ENCODE measurements around the gene MYO9A. TPM values are rescaled to one million over a fixed set of nuclear protein-coding genes. Genes with fewer than 3 reads are reported as not detected.
A peak's percentile ranks its signal among the peaks of the same experiment; 100 is the strongest.

Gene MYO9A
- total RNA-seq, 1 experiment from 2014 or later, result 34.0 TPM

GRCh38 chr15:72160696-72161245, 42.8 kb upstream of the MYO9A start:
- BruUV-seq (replicated peaks), result no TSS peak
- Histone ChIP-seq H3K4me1 (replicated peaks; ENCODE audit: insufficient read depth) (peaks cover 14% of the 10 kb centered on the region), H3F3A (ENCODE audit: insufficient read depth, low read depth) (peaks cover 5% of the 10 kb centered on the region; the same call in 1 of the 2 replicates), H3K4me2 (no peak overlapping the region), H3K27ac (no peak overlapping the region), H3K36me3 (ENCODE audit: low read depth) (peaks cover 7% of the 10 kb centered on the region), H3K4me3 (no peak overlapping the region), H3K79me2 (ENCODE audit: low read depth) (peaks cover 4% of the 10 kb centered on the region; the same call in 1 of the 2 replicates), H3K9me3 (ENCODE audit: insufficient read depth, low read depth) (no peaks in the 10 kb centered on the region), H3K27me3 (ENCODE audit: insufficient read depth, low read depth) (no peaks in the 10 kb centered on the region), H4K20me1 (ENCODE audit: insufficient read depth) (no peaks in the 10 kb centered on the region), H2AFZ (no peak overlapping the region), H3K9me2 (ENCODE audit: insufficient read depth) (no peaks in the 10 kb centered on the region)
- DNase-seq, result no peak
- ChIA-PET CTCF (no interaction called here), POLR2A (ENCODE audit: unreplicated experiment) (no interaction called here)
- TF ChIP-seq EZH2 (IDR thresholded peaks at IDR 0.05; ENCODE audit: low read depth), result no peak
- TF ChIP-seq, protein P1, sequence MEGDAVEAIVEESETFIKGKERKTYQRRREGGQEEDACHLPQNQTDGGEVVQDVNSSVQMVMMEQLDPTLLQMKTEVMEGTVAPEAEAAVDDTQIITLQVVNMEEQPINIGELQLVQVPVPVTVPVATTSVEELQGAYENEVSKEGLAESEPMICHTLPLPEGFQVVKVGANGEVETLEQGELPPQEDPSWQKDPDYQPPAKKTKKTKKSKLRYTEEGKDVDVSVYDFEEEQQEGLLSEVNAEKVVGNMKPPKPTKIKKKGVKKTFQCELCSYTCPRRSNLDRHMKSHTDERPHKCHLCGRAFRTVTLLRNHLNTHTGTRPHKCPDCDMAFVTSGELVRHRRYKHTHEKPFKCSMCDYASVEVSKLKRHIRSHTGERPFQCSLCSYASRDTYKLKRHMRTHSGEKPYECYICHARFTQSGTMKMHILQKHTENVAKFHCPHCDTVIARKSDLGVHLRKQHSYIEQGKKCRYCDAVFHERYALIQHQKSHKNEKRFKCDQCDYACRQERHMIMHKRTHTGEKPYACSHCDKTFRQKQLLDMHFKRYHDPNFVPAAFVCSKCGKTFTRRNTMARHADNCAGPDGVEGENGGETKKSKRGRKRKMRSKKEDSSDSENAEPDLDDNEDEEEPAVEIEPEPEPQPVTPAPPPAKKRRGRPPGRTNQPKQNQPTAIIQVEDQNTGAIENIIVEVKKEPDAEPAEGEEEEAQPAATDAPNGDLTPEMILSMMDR (conservative IDR thresholded peaks at IDR 0.05), result no peak
- intact Hi-C loops (cut with micrococcal nuclease; ENCODE audit: unreplicated experiment), result no loop called here

- Histone ChIP-seq H4K20me1 (ENCODE audit: insufficient read depth) (no peaks in the 10 kb centered on the region), H2AFZ (no peak overlapping the region), H3K9me2 (ENCODE audit: insufficient read depth) (no peaks in the 10 kb centered on the region), H3F3A (ENCODE audit: insufficient read depth, low read depth) (peaks cover 12% of the 10 kb centered on the region; the same call in 1 of the 2 replicates), H3K4me3 (no peak overlapping the region), H3K36me3 (ENCODE audit: low read depth) (no peaks in the 10 kb centered on the region), H3K27me3 (ENCODE audit: insufficient read depth, low read depth) (no peaks in the 10 kb centered on the region), H3K4me2 (no peak overlapping the region), H3K79me2 (ENCODE audit: low read depth) (no peaks in the 10 kb centered on the region), H3K27ac (no peak overlapping the region), H3K9me3 (ENCODE audit: insufficient read depth, low read depth) (no peaks in the 10 kb centered on the region), H3K4me1 (replicated peaks; ENCODE audit: insufficient read depth) (peaks cover 28% of the 10 kb centered on the region)
- intact Hi-C loops (cut with micrococcal nuclease; ENCODE audit: unreplicated experiment), result loop anchor here (1.0 to 5.0 kb wide), 3 partner anchors 356 to 625 kb away; no protein-coding TSS in a partner anchor
- ChIA-PET POLR2A (ENCODE audit: unreplicated experiment) (interaction anchor here (0.6 to 0.7 kb wide), 3 partner anchors 28 to 413 kb away, joined by 3 to 4 read pairs (median 4); no protein-coding TSS in a partner anchor), CTCF (no interaction called here)
- TF ChIP-seq, protein P1 (conservative IDR thresholded peaks at IDR 0.05), result no peak
- no TSS peak for BruUV-seq (replicated peaks)
- DNase-seq, result no peak
These were observed 39.0 kb upstream of the MYO9A start for GRCh38 chr15:72156928-72157327.

- POLR2A ChIA-PET (ENCODE audit: unreplicated experiment), result interaction anchor here (0.7 kb wide), 1 partner anchor 412 kb away, joined by 4 read pairs; no protein-coding TSS in a partner anchor
- Histone ChIP-seq H4K20me1 (ENCODE audit: insufficient read depth) (no peaks in the 10 kb centered on the region), H3K4me2 (peak overlapping the region; percentile 60), H3K27me3 (ENCODE audit: insufficient read depth, low read depth) (no peaks in the 10 kb centered on the region), H3K27ac (no peak overlapping the region), H3K9me3 (ENCODE audit: insufficient read depth, low read depth) (no peaks in the 10 kb centered on the region), H3K4me1 (replicated peaks; ENCODE audit: insufficient read depth) (peaks cover 28% of the 10 kb centered on the region), H3K9me2 (ENCODE audit: insufficient read depth) (no peaks in the 10 kb centered on the region), H3K4me3 (peak overlapping the region; percentile 4; the same call in 1 of the 2 replicates), H3K79me2 (ENCODE audit: low read depth) (no peaks in the 10 kb centered on the region), H3F3A (ENCODE audit: insufficient read depth, low read depth) (peaks cover 12% of the 10 kb centered on the region; the same call in 1 of the 2 replicates), H3K36me3 (ENCODE audit: low read depth) (no peaks in the 10 kb centered on the region), H2AFZ (peak overlapping the region; percentile 45; the same call in 1 of the 2 replicates)
- CTCF ChIA-PET, result interaction anchor here (0.5 to 1.0 kb wide), 4 partner anchors 28 to 412 kb away, joined by 3 to 6 read pairs (median 4); no protein-coding TSS in a partner anchor
- TF ChIP-seq EZH2 (IDR thresholded peaks at IDR 0.05; ENCODE audit: low read depth), result no peak
- TF ChIP-seq, protein P1 (conservative IDR thresholded peaks at IDR 0.05), result peak; percentile 93
- BruUV-seq (replicated peaks), result no TSS peak
- intact Hi-C loops (cut with micrococcal nuclease; ENCODE audit: unreplicated experiment), result loop anchor here (1.0 to 5.0 kb wide), 6 partner anchors 38 to 707 kb away; partner anchors contain the start of genes MYO9A and SENP8
- peak; percentile 68 to 81 for DNase-seq
These were observed 38.0 kb upstream of the MYO9A start for GRCh38 chr15:72155635-72156616.
